Stimulated activated CD8-positive, alpha-beta memory T cell treated with anti-CD3 and anti-CD28 coated beads, Interleukin-2, amount 100 ng/mL, for 48 hours (primary cell): Measurements from ENCODE around the gene TBX21.

ENCODE experiments used
- DNase-seq, 2 donors: peaks; one replicate each; pipeline ENCODE4 v3.0.0-alpha.2; 2020; ENCODE audit warnings: low read depth in 2 of 2

TBX21 gene, protein sequence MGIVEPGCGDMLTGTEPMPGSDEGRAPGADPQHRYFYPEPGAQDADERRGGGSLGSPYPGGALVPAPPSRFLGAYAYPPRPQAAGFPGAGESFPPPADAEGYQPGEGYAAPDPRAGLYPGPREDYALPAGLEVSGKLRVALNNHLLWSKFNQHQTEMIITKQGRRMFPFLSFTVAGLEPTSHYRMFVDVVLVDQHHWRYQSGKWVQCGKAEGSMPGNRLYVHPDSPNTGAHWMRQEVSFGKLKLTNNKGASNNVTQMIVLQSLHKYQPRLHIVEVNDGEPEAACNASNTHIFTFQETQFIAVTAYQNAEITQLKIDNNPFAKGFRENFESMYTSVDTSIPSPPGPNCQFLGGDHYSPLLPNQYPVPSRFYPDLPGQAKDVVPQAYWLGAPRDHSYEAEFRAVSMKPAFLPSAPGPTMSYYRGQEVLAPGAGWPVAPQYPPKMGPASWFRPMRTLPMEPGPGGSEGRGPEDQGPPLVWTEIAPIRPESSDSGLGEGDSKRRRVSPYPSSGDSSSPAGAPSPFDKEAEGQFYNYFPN

DNA sequence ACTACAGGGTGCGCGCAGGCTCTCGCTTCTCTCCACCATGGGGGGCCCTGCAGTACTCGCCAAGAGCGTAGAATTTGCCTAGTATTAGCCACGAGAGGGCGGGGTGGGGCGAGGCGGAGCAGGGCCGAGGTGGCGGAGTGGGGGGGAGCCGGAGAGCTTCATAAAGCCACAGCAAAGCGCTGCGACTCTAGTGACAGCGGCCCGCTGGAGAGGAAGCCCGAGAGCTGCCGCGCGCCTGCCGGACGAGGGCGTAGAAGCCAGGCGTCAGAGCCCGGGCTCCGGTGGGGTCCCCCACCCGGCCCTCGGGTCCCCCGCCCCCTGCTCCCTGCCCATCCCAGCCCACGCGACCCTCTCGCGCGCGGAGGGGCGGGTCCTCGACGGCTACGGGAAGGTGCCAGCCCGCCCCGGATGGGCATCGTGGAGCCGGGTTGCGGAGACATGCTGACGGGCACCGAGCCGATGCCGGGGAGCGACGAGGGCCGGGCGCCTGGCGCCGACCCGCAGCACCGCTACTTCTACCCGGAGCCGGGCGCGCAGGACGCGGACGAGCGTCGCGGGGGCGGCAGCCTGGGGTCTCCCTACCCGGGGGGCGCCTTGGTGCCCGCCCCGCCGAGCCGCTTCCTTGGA lies at the start of gene TBX21:
TBX21 (plus strand) TSS at position 190 of the 627 bp plus-strand sequence; CDS start at position 409, 219 bp downstream.
- DNase-seq = peak; percentile 88 to 91

DNA sequence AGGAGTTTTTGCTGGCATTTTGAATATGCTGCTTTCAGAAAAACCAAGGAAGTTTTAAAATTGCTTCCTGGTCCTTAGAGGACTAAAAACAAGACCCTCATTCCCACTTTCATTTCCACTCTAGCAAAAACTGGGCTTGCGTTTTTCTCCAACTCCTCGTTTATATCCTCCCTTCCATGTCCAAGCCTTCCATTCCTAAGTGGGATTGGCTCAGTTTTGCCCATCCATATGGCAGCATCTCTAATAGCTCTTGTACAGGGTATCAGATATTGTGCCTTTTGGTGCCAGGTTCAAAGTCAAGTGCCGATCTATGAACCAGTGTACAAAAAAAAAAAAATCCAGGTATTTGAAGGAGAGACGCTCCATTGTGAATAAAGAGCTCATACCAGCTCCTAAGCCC lies 49.0 kb upstream of the TBX21 start:
- DNase-seq = no peak

DNA sequence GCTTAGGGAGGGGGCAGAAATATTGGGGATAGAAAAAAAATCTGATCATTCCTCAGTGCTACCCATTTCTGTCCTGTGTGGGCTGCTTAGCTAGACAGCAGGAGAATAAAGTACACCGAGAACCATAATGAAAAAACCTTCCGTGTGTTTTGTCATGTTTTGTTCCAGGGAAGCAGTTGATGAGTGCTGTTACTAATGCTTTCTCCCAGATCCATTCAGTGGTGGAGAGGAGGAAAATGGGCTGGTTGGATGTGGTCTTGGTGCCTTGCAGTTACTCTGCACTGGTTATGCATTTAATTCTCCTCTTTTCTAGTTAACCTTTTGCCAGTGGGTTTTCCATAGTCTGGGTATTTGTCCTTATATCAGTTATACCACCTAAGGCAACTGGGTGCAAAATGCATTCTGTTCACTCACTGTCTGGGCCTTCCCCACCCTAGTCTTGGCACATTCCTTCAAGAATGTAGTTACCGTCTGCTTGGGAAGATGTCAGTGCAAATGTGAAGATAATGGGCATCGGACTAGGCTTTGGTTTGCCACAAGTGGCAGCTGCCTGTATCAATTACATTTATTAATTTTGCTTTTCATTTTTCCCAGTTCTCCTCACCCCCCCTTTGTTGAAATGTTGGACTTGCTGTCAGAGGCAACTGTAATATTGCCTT lies 48.4 kb upstream of the TBX21 start:
- no peak for DNase-seq

DNA sequence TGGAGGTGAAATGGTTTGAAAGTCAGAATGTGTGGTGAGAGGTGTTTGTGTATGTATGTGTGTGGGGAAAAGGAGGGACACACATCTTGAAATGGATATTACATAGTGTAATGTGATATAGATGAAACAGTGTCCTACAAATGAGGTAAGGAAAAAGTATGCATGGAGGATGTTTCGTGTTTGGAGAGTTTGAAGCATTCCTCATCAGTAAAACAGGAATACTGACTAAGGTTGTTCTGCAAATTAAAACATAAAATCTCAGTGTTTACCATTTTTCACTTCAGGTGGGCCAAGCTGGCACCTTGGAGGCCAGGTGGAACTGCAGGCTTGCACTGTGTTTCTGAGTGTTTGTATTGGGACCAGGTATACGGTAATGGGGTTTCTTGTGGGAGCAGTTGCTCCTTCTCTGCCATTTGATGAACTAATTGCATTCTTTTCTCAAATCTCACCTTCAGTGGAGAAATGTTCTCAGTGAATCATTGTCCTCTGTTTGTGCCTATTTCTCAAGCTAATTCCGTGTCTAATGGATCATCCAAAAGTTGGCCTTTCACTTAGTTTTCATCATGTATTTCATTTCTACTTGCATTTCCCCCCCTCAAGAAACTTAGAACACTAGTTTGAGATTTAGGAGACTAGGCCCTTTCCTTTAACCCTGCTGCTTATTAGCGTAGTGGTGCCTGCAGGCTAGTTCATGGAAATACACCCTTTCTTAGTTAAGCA lies 47.3 kb upstream of the TBX21 start:
- DNase-seq = no peak

DNA sequence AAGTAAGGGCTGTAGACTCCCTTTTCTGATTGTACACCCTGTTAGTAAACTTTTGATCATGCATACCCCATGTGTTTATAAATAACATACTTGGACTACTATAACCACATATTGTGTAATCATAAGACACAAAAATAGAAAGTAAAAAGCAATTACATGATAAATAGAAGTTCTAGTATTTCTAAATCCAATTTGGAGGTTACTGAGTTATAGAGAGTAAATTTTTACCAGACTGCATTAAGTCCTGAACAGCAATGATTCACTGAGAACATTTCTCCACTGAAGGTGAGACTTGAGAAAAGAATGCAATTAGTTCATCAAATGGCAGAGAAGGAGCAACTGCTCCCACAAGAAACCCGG lies 46.8 kb upstream of the TBX21 start:
- DNase-seq = no peak

DNA sequence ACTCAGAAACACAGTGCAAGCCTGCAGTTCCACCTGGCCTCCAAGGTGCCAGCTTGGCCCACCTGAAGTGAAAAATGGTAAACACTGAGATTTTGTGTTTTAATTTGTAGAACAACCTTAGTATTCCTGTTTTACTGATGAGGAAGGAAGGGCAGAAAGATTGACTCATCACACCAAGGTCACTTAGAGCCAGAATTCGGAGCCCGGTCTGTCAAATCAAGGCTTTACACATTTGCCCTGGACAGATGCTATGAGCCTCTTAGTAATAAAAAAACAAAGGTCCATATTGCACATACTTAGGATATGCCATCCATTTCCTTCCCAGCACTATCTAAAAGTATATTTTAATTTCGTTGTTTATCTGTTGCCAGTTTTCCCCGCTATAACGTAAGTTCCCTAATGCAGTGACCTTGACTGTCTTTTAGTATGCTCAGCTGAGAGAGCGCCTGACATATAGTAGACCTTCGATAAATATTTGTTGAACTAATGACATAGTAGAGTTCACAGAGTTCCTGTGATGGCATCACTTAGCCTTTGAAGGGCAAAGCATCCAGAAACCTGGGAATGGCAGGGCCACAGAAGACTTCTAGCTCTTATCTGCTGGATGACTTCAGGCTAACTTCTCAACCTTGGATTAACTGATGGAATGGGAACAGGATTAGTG lies 46.2 kb upstream of the TBX21 start:
- DNase-seq = no peak

DNA sequence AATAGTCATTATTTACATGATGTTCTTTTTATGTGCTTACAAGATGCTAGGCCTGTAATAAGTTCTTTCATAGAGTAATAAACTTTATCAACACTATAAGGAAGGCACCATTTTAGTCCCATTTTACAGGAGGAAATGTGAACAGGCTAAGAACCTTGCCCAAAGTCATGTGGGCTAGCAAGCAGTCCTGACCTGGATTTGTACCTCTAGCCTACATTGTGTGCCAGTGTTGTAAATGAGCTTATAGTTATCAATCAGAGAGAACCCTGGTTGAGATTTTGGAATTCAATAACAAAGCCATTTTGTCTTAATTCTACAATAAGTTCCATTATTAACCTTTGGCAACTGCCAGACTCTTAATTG lies 45.7 kb upstream of the TBX21 start:
- no peak for DNase-seq

DNA sequence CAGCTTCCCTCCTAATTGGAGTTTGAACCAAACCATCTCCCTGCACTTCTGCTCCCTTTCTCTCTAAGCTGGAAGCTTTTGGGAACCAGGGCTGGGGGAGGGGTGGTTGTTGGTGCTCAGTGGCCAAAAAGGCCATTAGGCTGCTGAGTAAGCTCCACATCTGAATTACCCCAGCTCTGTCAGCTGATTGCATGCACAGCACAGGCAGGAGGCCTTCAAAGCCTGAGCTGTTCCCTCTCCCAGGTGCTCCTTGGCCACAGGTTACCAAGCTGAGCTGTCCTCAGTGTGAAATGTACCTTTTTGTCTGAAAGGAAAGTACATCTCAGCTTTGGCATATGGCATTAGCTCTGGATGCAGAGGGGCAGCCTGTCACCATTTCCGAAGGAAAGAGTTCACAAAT lies 45.3 kb upstream of the TBX21 start:
- DNase-seq = no peak

DNA sequence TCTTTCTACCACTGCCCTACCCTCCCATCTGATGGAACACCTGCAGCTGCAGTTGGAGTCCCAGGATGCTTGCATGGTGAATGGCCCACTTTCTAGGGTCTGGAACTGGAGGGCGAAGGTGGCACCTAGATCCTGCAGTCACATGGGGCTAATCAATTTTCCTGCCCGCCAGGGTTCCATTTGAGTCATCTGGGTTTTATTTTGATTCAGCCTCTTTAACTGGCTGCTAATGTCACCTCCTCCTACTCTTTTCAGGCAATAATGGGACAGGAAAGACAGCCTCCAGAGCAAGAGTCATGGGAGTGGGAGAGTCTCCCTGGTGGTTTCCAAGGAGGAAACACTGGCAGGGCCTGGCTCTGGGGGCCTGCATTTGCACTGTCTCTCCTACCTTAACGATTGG lies 42.9 kb upstream of the TBX21 start:
- DNase-seq = no peak

DNA sequence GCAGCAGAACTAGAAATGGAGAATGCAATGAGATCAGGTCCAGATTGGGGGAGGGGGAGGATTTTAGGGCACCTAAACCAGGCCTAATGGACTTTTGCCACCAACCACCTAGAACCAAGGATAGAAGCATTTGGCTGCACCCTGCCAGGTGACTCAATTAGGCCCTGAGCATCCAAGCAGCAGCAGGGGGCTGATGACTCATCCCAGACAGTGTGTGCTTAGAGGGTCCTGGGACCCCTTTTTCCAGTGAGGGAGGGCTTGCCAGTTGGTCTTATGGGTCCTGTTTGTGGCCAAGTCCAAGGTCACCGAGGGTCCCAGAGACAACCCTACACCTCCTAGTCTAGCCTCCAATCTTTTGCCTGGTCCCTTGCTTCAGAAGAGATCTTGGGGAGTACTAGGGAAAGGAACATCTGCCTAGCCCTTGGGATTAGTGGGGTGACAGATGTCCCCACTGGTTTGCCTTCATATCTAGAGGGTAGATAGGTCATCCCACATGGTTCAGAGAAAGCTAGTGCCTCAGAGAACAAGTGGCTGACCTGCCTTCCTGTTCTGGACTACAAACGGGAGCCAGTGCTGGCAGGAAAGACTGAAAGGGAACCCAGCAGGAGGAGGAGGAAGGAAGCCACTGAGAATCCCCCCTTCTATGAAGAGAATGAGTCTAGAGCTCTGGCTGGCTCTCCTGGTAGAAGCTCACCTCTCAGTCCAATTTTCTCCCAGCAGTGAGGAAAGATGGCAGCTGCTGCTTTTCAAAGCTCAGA lies 40.7 kb upstream of the TBX21 start:
- DNase-seq = no peak

DNA sequence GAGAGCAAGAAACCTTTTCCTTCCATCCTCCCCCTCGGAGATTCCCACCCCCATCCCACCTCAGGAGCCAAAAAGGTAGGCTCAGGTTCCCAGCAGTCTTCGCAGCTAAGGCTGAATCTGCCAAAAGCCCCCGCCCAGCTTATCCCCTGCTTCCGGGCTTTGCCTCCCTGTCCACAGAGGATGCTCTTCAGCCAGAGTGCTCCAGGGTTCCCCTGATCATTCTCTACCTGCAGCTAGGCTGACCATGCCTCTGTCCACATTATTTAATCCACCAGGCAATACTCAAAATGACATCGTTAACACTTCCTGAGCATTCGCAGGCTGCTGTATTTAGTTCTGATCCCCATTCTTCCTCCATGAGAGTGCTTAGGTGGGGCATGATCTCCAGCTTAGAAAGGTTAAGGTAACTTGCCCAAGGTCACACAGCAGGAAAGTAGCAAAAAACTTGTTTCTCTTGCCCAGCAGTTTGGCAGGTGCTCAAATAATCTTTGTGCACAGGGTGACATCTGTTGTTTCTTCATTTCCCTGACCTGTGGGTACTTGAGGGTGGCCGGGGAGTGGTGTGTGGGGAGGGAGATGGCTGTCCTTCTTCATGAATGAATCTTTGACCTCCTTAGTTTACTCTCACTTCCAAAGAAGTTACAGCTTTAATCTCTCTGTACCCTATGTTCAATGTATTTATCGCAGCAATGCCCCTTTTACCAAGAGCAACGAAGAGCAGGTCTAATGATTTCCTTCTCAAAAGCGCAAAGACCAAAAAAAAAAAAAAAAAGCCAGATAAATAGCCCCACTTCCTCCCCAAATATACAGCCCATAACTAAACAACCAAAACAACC lies 39.9 kb upstream of the TBX21 start:
- no peak for DNase-seq

DNA sequence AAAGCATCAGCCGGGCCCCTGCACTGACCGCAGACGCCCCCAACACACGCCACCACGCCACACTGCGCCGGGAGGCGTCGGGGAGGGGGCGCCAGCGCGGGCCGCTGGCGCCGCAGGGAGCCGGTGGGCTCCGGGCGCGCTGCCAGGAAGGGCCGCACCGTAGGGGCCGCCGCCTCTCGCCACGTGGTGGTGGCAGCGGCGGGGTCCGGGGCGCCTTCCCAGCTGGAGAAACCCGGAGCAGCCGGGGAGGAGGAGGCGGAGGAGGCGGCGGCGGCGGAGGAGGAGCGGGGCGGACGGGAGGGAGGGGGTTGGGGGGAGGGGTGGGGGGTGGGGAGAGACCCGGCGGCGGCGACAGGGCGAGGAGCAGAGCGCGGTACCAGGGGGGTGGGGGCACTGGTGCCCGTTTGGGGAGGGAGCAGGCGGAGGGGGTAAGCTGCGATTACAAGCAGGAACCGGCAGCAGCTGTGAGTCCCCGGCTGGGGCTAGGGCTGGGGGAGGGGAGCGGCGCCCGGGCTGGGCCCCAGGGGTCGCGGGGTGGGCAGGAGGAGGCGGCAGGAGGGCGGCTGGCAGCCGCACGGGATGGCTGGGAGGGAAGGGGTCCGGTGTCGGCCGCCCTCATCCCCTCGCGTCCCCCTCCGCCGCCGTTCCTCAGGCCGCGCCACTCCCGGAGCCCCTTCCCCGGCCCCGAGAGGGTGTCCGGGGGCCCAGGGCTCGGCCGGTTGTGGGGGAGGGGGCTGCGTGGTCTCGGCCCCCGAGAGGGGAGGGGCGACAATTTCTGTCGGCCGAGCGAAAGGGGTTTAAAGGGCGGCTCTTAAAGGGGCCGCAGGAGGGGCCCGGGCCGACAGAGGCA lies 39.1 kb upstream of the TBX21 start, which contains the start of gene TBKBP1:
TBKBP1 (plus strand) TSS at position 431 of the 850 bp plus-strand sequence. CDS start 1,952 bp downstream, outside the sequence.
- no peak for DNase-seq

DNA sequence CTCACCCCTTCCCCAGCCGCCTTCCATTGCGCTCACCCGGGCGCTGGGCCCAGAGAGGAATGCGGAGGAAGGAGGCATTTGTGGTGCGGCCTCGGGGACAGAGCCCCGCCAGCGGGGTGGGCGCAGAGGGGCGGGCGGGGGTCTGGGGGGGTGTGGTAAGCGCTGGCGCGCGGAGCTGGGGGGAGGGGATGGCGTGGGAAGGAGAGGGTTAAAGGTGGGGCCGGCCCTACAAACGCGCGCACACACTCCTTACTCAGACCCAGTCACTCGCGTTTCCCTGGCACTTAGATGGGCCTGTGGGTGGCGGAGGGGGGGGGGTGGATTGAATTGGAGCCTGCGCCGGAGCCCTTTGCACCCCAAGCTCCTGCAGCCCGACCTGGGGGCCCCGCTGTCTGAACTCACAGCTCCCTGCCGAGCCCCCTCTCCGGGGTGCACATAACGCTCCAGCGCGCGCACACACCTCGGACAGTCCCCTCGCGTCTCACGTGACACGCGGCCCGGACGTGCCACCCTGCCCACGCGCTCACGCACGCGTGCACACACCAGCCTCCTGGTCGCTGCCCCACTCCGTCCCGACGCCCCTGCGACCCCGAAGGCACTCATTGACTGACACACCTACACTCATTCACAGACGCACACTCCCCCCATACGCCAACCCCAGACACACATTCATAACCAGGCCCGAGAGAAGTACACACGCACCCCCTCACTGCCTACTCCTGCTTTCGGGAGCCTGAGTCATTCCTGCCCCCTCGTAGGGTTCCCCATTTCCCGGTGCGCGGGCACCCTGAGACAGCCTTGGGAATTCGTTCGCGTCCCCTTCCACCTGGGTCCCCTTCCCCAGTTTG lies 38.2 kb upstream of the TBX21 start:
- DNase-seq = peak in 1 of 2 donors; percentile 51

DNA sequence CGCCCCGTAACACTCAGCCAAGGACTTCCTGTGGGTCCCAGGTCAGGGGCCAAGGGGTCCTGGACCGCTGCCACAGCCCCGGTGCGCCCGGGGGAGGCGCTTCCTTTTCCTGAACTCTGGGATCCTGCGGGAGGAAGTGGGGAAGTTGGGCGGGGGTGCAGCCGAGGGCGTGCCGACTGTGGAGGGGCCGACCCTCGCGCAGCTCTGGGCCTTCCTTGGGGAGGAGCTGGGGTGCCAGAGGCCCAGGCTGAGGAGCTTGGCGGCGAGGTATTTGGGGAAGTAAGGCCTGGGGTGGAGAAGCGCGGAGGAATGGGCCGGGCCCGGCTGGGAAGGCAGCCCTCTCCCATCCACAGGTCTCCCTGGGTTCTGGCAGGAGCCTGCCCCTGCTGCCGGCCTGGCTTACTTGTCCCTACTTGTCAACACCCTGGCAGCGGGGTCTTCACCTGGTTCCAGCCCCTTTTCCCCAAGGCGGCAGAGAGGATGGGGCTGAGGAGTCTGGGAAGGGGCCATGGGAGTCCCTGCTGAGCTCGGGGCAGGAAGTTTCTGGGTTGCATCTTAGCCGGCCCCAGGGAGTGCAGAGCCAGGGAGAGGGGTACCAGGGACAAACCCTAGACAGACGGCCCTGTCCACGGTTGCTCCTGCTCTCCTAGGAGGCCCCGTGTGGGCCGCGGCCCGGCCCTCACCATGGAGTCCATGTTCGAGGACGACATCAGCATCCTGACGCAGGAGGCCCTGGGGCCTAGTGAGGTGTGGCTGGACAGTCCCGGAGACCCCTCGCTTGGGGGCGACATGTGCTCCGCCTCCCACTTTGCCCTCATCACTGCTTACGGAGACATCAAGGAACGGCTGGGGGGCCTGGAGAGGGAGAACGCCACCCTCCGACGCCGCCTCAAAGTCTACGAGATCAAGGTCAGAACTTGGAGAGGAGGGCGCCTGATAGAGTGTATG lies 37.3 kb upstream of the TBX21 start:
- no peak for DNase-seq

DNA sequence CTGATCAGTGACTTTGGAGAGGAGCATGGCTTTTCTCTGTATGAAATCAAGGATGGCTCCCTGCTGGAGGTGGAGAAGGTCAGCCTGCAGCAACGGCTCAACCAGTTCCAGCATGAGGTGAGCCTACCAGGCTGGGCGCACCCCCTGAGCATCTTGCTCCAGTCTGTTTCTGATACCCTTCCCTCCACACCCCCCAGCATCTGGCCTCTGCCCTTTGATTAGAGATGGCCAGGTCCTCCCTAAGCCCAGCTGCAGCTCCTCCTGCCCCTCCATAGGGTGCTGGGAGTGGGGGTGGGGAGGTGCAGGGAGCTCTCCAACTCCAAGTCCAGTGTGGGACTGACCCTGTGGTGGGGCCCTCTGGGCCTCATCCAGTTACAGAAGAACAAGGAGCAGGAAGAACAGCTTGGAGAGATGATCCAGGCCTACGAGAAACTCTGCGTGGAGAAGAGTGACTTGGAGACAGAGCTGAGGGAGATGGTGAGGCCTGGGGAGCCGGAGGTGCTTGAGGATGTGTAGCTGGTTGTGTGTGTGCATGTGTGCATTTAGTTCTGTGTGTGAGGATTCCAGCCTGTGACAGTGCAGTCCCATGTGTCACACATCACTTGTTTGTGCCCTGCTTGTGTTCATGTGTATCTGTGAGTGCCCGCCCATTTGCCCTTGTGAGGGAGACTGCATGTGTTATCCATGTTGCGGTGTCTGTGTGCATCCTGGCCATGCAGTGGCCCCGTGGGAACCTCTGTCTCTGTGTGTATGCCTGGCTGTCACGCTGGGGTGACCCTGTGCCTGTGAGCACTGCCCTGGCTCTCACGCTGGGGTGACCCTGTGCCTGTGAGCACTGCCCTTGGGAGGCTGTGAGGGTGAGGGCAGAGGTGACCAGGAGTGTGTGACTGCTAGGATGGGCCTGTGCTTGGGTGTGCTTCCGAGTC lies 36.1 kb upstream of the TBX21 start:
- no peak for DNase-seq
